K562 (cell line): Measurements from ENCODE around the gene GET3. TPM values are rescaled to one million over a fixed set of nuclear protein-coding genes. Genes with fewer than 3 reads are reported as not detected.
A peak's percentile ranks its signal among the peaks of the same experiment; 100 is the strongest.

ENCODE experiments used
- ARID1B ChIP-seq: fragments of 450-650 bp; IDR thresholded peaks from 2 replicates; pipeline ENCODE4 v1.6.1; 2016; ENCODE audit warnings: antibody characterized with exemption, mild to moderate bottlenecking, inconsistent platforms
- BHLHE40 ChIP-seq: IDR thresholded peaks from 2 replicates; pipeline ENCODE4 v1.6.1; 2011; ENCODE audit warnings: low read length, improper control_type of control experiment
- CEBPB ChIP-seq: fragments of 450-650 bp; IDR thresholded peaks from 2 replicates; pipeline ENCODE4 v1.6.1; 2016; ENCODE audit warnings: missing genetic modification characterization, missing compliant biosample characterization
- CSDE1 ChIP-seq, 2 experiments: fragments of 450-650 bp; IDR thresholded peaks; 2 replicates each; pipeline ENCODE4 v1.6.1; 2016; ENCODE audit warnings: mild to moderate bottlenecking in 1 of 2
- CTBP1 ChIP-seq: fragments of 450-650 bp; IDR thresholded peaks from 2 replicates; pipeline ENCODE4 v1.6.1; 2016; ENCODE audit warnings: borderline replicate concordance
- ESRRA ChIP-seq: fragments of 450-650 bp; IDR thresholded peaks from 2 replicates; pipeline ENCODE4 v1.6.1; 2014; ENCODE audit warnings: low read depth, mild to moderate bottlenecking, moderate library complexity, borderline replicate concordance
- HMGN3 ChIP-seq: IDR thresholded peaks from 2 replicates; pipeline ENCODE4 v1.6.1; 2011; ENCODE audit warnings: borderline replicate concordance, low read depth, mild to moderate bottlenecking, mixed read lengths, low read length; ENCODE audit not compliant: insufficient read length; ENCODE audit errors: extremely low read depth
- KAT7 ChIP-seq: sonication (generic); formaldehyde crosslinking; IDR thresholded peaks from 2 replicates; pipeline ENCODE4 v1.8.0; 2022; ENCODE audit warnings: missing genetic modification reagents, mild to moderate bottlenecking, borderline replicate concordance
- MXI1 ChIP-seq: IDR thresholded peaks from 2 replicates; pipeline ENCODE4 v1.6.1; 2011; ENCODE audit warnings: low read depth, mild to moderate bottlenecking, improper control_type of control experiment, low read length
- PML ChIP-seq: IDR thresholded peaks from 2 replicates; pipeline ENCODE4 v1.6.1; 2012; ENCODE audit warnings: low read length, inconsistent platforms
- POLR2G ChIP-seq: fragments of 200-400 bp; formaldehyde crosslinking; IDR thresholded peaks from 2 replicates; pipeline ENCODE4 v1.6.1; 2017; ENCODE audit warnings: low read depth, mild to moderate bottlenecking, antibody characterized with exemption, low read length, moderate library complexity
- PRDM10 ChIP-seq: fragments of 450-650 bp; IDR thresholded peaks from 2 replicates; pipeline ENCODE4 v1.6.1; 2018; ENCODE audit not compliant: partially characterized antibody
- RFX1 ChIP-seq: fragments of 450-650 bp; IDR thresholded peaks from 2 replicates; pipeline ENCODE4 v1.6.1; 2016; ENCODE audit warnings: mild to moderate bottlenecking, moderate library complexity
- RNF2 ChIP-seq: sonication (generic); IDR thresholded peaks from 2 replicates; pipeline ENCODE4 v1.6.1; 2016
- SMAD4 ChIP-seq: fragments of 250-450 bp; sonication (Bioruptor Pico); conservative IDR thresholded peaks from 2 replicates; pipeline ENCODE4 v1.8.0; 2021; ENCODE audit warnings: inconsistent platforms, mild to moderate bottlenecking, moderate library complexity
- SMARCC2 ChIP-seq: fragments of 450-650 bp; IDR thresholded peaks from 2 replicates; pipeline ENCODE4 v1.6.1; 2017; ENCODE audit warnings: antibody characterized with exemption, moderate library complexity, mild to moderate bottlenecking, low read depth
- SMARCE1 ChIP-seq: fragments of 450-650 bp; IDR thresholded peaks from 2 replicates; pipeline ENCODE4 v1.7.1; 2016; ENCODE audit warnings: mild to moderate bottlenecking
- SNAPC5 ChIP-seq: fragments of 250-450 bp; sonication (Bioruptor Pico); IDR thresholded peaks from 2 replicates; pipeline ENCODE4 v1.8.0; 2021; ENCODE audit warnings: moderate library complexity, mild to moderate bottlenecking, inconsistent platforms
- SOX6 ChIP-seq: fragments of 450-650 bp; IDR thresholded peaks from 2 replicates; pipeline ENCODE4 v1.6.1; 2014; ENCODE audit warnings: mild to moderate bottlenecking
- TARDBP ChIP-seq: fragments of 450-650 bp; IDR thresholded peaks from 2 replicates; pipeline ENCODE4 v1.6.1; 2016
- ZNF780A ChIP-seq: fragments of 250-450 bp; sonication (Bioruptor Pico); IDR thresholded peaks from 2 replicates; pipeline ENCODE4 v1.5.0; 2021; ENCODE audit warnings: mild to moderate bottlenecking
- polyA plus RNA-seq, 8 experiments: library from polyadenylated mRNA; depleted of rRNA in 4 of 8; stranded (reverse) in 5 of 8; unstranded in 3 of 8; fragments of >200 nt; fragmentation: Nextera tagmentation in 2 of 8; fragmentation: Illumina TruSeq in 1 of 8; extraction: Ambion mirVana in 2 of 8; extraction: Trizol in 1 of 8; gene quantifications; 2 replicates each; pipeline versions ENCODE4 v1.2.1 to v1.2.3, GENCODE V29; 2011 to 2014; ENCODE audit warnings: inconsistent platforms in 1 of 8, missing spikeins in 1 of 8
- total RNA-seq, 7 experiments: library from RNA; depleted of rRNA in 6 of 7; stranded (reverse); fragments of >200 nt in 6 of 7; fragmentation: Illumina TruSeq in 2 of 7; extraction: Trizol in 2 of 7; gene quantifications; 2 replicates each; pipeline versions ENCODE4 v1.2.1 to v1.2.3, GENCODE V29; 2011 to 2021; ENCODE audit warnings: low replicate concordance in 1 of 7
- TF ChIP-seq, protein P1 (sequence below): fragments of 450-650 bp; formaldehyde crosslinking; IDR thresholded peaks from 2 replicates; pipeline ENCODE4 v1.4.0; 2020; ENCODE audit warnings: mild to moderate bottlenecking, moderate library complexity
- TF ChIP-seq, protein P2 (sequence below), 2 experiments: fragments of 200-800 bp in 1 of 2; sonication (Bioruptor generic) in 1 of 2; sonication (generic) in 1 of 2; formaldehyde crosslinking in 1 of 2; IDR thresholded peaks in 1 of 2; conservative IDR thresholded peaks in 1 of 2; 2 replicates each; pipeline versions ENCODE4 v1.5.0 to v1.6.1; 2016 to 2020; ENCODE audit warnings: missing compliant biosample characterization in 1 of 2, missing genetic modification characterization in 1 of 2, missing genetic modification reagents in 1 of 2

The GET3 gene
- total and polyA plus RNA-seq, 9 of the 15 experiments (the other 6 are each of a cell fraction or from before 2014, with no cell fraction given), result 8.3 to 83.5 (median 51.8) TPM

- TF ChIP-seq TARDBP (0 out of 2 replicates have a peak, but pooled peaks have one; percentile 24), ZNF780A (CRISPR knock-in tag) (0 out of 2 replicates have a peak, but pooled peaks have one; percentile 38), PML (peak; percentile 27; the same call in 1 of the 2 replicates), SMARCC2 (no peak), SNAPC5 (CRISPR knock-in tag) (no peak), HMGN3 (peak; percentile 96), KAT7 (peak; percentile 58; the same call in 1 of the 2 replicates), CTBP1 (peak; percentile 96), CEBPB (tag) (peak; percentile 97), SMAD4 (CRISPR knock-in tag) (peak; percentile 79), ARID1B (peak; percentile 33; the same call in 1 of the 2 replicates), RFX1 (peak; percentile 99), SOX6 (peak; percentile 47; the same call in 1 of the 2 replicates), POLR2G (peak; percentile 85), PRDM10 (peak; percentile 99), CSDE1 (IDR thresholded peaks at IDR 0.05) (peak in 1 of 2 experiments; percentile 95; a peak in 2 of 4 replicates), SMARCE1 (0 out of 2 replicates have a peak, but pooled peaks have one; percentile 7), BHLHE40 (peak; percentile 94), MXI1 (peak; percentile 92), RNF2 (peak; percentile 85), ESRRA (peak; percentile 66; the same call in 1 of the 2 replicates)
- TF ChIP-seq, protein P1, sequence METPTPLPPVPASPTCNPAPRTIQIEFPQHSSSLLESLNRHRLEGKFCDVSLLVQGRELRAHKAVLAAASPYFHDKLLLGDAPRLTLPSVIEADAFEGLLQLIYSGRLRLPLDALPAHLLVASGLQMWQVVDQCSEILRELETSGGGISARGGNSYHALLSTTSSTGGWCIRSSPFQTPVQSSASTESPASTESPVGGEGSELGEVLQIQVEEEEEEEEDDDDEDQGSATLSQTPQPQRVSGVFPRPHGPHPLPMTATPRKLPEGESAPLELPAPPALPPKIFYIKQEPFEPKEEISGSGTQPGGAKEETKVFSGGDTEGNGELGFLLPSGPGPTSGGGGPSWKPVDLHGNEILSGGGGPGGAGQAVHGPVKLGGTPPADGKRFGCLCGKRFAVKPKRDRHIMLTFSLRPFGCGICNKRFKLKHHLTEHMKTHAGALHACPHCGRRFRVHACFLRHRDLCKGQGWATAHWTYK, result no peak
- TF ChIP-seq, protein P2, sequence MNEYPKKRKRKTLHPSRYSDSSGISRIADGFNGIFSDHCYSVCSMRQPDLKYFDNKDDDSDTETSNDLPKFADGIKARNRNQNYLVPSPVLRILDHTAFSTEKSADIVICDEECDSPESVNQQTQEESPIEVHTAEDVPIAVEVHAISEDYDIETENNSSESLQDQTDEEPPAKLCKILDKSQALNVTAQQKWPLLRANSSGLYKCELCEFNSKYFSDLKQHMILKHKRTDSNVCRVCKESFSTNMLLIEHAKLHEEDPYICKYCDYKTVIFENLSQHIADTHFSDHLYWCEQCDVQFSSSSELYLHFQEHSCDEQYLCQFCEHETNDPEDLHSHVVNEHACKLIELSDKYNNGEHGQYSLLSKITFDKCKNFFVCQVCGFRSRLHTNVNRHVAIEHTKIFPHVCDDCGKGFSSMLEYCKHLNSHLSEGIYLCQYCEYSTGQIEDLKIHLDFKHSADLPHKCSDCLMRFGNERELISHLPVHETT (CRISPR knock-in tag; conservative IDR thresholded peaks at IDR 0.05 in 1 of 2, IDR thresholded peaks at IDR 0.05 in 1 of 2), result peak in 1 of 2 experiments; percentile 86; a peak in 1 of 4 replicates
Observed at GRCh38 chr19:12789904-12790619, 52.8 kb downstream of the GET3 start (continued).
